Adipose tissue (tissue), 3 donors: ENCODE measurements around the gene OR1N2. TPM values are rescaled to one million over a fixed set of nuclear protein-coding genes. Genes with fewer than 3 reads are reported as not detected.
"Not testable (repeated sequence)": the region's sequence is repeated elsewhere in the genome, so short reads cannot be mapped to it uniquely, and the experiment has no call there.

ENCODE experiments used
- H3K27ac ChIP-seq: one replicate; pipeline ENCODE4 v1.5.1; 2013; ENCODE audit warnings: low read depth, low read length
- WGBS, 3 donors: extraction: QIAGEN DNeasy Blood & Tissue Kit; methylation state at CpG; one replicate each; pipeline ENCODE4 v1.1.7; 2013; 5-methylcytosine and 5-hydroxymethylcytosine counted together
- polyA plus RNA-seq, 3 donors: library from polyadenylated mRNA; stranded (reverse); fragments of 200-250 nt; gene quantifications; one replicate each; pipeline ENCODE4 v1.2.3, GENCODE V29; 2013
- donor health status: healthy with polysubstance abuse.
- donor health status: Bipolar disorder and iron deficiency.
- donor health status: healthy.

The OR1N2 gene
- polyA plus RNA-seq, 3 donors, result not detected

DNA sequence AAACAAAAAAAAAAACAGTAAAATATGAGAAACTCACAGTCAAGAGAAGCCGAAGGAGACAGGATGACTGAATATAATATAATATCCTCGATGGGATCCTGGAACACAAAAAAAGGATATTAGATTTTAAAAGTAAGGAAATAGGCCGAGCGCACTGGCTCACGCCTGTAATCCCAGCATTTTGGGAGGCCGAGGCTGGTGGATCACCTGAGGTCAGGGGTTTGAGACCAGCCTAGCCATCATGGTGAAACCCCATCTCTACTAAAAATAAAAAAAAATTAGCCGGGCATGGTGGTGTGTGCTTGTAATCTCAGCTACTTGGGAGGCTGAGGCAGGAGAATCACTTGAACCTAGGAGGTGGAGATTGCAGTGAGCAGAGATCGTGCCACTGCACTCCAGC lies 30.4 kb downstream of the OR1N2 start, which contains the start of gene OR1L8:
Gene OR1L8, minus strand, starts transcription at position 101 of the 400 bp plus-strand sequence. CDS start 14,907 bp downstream, outside the sequence.
- 84 to 91% (median 85%) methylated on average over 8 of the region's 8 CpGs for WGBS, 3 donors

More for the DNA sequence above, 30.4 kb downstream of the OR1N2 start, which contains the start of gene OR1L8:
- H3K27ac ChIP-seq, result not testable (repeated sequence)

Other genes with a start within 250 kb of the OR1N2 start
- 1 to 10 TPM in 2 of 3 donors, under 1 TPM in 1; 0.95 to 8.3 (median 4.7) TPM for gene PTGS1, start 182.1 kb upstream of the OR1N2 start, polyA plus RNA-seq
- gene OR1J1, start 75.2 kb upstream of the OR1N2 start, polyA plus RNA-seq, result under 1 TPM in 1 of 3 donors, not detected in 2; 0.56 TPM
- not detected for gene OR1J2, start 42.3 kb upstream of the OR1N2 start, polyA plus RNA-seq
- not detected for gene OR1J4, start 34.0 kb upstream of the OR1N2 start, polyA plus RNA-seq
- not detected for gene OR1N1, start 25.8 kb upstream of the OR1N2 start, polyA plus RNA-seq
- gene OR1L8, start 30.3 kb downstream of the OR1N2 start, polyA plus RNA-seq, result under 1 TPM in 2 of 3 donors, not detected in 1; 0.03 to 0.04 TPM
- gene OR1Q1, start 61.6 kb downstream of the OR1N2 start, polyA plus RNA-seq, result not detected
- not detected for gene OR1B1, start 104.5 kb downstream of the OR1N2 start, polyA plus RNA-seq
- not detected for gene OR1L1, start 108.6 kb downstream of the OR1N2 start, polyA plus RNA-seq
- not detected for gene OR1L3, start 122.0 kb downstream of the OR1N2 start, polyA plus RNA-seq
- not detected for gene OR1L4, start 170.9 kb downstream of the OR1N2 start, polyA plus RNA-seq
- not detected for gene OR1L6, start 189.2 kb downstream of the OR1N2 start, polyA plus RNA-seq
- under 1 TPM in 1 of 3 donors, not detected in 2; 0.34 TPM for gene OR5C1, start 235.8 kb downstream of the OR1N2 start, polyA plus RNA-seq
- gene OR1K1, start 247.0 kb downstream of the OR1N2 start, polyA plus RNA-seq, result not detected